HG03175 (cell line): ENCODE data around the gene PDE4D.
"Not testable (repeated sequence)": the region's sequence is repeated elsewhere in the genome, so short reads cannot be mapped to it uniquely, and the experiment has no call there.

Experiments used
- ATAC-seq: cut with Tn5 transposase; IDR thresholded peaks from one replicate; pipeline ENCODE4 v1.9.1; 2021; ENCODE audit warnings: mild to moderate bottlenecking, moderate library complexity; ENCODE audit not compliant: unreplicated experiment

The PDE4D gene

DNA sequence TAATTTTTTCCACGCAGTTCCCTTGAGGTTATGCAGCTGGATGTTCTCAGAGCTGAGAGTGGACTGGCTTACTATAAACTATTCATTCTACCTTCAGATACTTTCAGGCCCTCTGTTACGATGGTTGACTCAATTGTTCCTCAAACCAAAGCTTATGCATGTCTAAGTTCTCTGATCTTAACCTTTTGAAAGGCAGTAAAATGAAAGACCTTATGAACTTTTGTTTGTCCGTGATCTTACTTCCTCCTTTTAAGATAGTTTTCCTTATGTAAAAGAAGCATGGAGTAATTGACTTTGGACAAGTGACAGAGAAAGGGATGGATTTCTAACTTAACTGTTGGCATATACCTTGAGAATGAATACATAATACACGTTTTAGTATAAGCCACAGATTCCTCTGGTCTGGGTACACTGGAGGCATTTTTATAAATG lies 575.7 kb downstream of the PDE4D start:
- ATAC-seq: no peak

DNA sequence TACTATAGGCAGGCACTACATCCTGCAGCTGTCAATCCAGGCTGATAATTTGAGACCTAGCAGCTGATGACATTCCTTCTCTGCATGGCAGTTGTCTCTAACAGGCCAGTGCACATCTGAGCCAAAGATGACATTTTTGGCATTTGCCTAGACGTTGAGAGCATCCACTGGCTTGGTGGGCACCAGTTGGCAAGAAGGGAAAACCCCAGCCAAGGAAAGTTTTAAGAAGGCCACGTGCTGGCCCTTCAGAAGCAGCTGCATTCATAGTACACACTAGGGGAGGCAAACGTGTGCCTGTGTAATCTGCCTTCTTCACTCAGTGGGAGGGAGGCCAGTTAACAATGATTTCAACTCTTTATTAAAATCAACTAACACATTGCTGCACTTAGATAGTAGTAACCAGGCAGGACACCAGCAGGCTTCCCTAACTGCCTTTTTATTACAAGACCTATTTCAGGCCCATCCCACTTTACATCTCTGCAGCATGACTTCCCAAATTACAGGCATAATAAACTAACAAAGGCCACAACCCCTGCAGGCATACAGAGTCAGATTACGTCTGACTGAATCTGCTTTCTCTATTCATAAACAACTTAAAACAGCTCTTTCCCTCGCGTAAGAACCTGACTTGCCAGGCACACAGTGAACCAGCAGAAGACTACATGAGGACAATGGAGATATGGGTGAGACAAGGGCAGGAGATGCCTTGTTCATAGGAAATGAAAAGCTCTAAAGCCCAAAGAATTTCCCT lies 576.3 kb downstream of the PDE4D start:
- no peak for ATAC-seq

DNA sequence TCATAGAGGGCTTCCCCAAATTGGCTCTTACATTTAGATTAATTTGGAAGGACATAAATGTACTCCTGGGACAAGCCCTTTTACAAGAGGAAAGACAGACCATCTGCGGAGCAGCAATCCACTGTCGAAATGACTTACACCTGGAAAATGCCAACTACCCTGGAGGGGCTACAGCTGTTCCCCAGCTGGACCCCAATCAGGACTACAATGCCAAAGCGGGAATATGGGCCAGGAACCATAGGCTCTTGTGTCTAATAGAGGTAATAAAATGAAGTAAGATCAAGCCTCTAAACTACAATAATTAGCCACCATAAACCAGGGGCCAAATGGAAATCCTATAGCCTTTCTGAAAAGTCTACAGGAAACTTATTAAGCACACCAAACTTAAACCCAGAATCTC lies 581.3 kb downstream of the PDE4D start:
- ATAC-seq: no peak

DNA sequence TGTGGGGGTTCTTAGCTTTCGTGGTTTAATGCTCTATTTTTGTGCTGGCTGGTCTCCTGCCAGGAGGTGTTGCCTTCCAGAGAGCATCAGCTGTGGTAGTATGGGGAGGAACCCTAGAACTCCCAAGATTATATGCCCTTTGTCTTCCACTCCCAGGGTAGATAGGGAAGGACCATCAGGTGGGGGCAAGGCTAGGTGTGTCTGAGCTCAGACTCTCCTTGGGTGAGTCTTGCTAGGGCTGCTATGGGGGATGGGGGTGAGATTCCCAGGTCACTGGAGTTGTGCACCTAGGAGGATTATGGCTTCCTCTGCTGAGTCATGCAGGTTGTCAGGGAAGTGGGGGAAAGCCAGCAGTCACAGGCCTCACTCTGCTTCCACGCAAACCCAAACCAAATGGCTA lies 584.8 kb downstream of the PDE4D start:
- not testable (repeated sequence) for ATAC-seq

DNA sequence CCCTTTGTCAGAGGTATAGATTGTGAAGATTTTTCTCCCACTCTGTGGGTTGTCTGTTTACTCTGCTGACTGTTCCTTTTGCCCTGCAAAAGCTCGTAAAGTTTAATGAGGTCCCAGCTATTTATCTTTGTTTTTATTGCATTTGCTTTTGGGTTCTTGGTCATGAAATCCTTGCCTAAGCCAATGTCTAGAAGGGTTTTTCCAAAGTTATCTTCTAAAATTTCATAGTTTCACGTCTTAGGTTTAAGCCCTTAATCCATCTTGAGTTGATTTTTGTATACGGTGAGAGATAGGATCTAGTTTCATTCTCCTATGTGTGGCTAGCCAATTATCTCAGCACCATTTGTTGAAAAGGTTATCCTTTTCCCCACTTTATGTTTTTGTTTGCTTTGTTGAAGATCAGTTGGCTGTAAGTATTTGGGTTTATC lies 590.2 kb downstream of the PDE4D start:
- not testable (repeated sequence) for ATAC-seq

DNA sequence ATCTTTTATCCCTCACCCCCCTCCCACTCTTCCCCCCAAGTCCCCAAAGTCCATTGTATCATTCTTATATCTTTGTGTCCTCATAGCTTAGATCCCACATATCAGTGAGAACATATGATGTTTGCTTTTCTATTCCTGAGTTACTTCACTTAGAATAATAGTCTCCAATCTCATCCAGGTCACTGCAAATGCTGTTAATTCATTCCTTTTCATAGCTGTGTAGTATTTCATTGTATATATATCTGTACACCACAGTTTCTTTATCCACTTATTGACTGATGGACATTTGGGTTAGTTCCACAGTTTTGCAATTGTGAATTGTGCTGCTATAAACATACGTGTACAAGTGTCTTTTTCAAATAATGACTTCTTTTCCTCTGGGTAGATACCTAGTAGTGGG lies 591.0 kb downstream of the PDE4D start:
- ATAC-seq: not testable (repeated sequence)

DNA sequence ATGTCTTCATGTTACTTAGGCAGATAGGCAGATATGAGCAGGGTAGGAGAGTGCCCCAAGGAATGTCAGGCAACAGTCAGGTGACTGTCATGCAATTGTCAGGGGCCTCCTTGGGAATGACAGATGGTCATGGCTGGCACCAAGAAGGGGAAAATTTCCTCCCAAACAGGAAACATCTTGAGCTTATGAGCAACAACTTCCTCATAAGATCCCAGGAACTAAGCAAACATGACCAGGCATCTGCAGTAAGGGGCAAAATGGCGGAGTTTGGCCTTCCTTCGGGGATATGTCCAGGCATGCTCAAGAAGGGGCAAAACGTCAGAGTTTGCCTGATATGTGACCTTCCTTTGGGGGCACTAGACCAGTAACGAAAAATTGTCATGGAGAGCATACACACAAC lies 591.8 kb downstream of the PDE4D start:
- no peak for ATAC-seq

DNA sequence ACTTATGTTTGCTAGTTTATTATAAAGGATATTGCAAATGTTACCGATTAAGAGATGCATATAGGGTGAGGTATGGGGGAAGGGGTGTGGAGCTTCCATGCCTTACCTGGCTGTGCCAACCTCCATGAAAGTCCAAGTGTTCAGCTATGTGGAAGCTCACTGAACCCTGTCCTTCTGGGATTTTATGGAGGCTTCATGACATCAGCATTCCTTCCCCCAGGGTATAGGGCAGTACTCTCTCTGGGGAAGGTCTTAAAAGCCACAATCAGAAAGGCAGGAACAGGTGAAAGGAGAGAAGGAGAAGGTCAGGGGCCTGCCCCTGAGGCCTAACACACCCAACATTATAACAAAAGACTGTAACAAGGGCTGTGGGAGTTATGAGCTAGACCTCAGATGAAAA lies 592.6 kb downstream of the PDE4D start:
- ATAC-seq: no peak

DNA sequence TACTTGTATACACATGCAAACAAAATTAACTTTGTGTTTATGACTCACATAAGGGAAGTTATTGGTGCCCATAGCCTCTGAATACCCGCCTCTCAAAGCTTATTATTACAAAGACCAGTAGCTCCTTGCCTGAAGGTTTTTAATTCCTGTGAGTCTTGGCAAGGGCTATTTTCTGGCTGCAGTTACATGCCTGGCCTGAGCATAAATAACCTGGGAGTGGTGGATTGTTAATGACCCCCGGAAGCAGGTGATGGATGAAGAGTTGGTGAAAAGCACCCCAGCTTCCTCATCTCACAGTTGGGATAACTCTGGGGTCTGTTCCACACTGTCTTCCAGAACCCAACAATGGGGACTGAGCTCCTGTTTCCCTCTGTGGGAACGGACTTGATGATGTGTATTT lies 594.5 kb downstream of the PDE4D start:
- no peak for ATAC-seq

DNA sequence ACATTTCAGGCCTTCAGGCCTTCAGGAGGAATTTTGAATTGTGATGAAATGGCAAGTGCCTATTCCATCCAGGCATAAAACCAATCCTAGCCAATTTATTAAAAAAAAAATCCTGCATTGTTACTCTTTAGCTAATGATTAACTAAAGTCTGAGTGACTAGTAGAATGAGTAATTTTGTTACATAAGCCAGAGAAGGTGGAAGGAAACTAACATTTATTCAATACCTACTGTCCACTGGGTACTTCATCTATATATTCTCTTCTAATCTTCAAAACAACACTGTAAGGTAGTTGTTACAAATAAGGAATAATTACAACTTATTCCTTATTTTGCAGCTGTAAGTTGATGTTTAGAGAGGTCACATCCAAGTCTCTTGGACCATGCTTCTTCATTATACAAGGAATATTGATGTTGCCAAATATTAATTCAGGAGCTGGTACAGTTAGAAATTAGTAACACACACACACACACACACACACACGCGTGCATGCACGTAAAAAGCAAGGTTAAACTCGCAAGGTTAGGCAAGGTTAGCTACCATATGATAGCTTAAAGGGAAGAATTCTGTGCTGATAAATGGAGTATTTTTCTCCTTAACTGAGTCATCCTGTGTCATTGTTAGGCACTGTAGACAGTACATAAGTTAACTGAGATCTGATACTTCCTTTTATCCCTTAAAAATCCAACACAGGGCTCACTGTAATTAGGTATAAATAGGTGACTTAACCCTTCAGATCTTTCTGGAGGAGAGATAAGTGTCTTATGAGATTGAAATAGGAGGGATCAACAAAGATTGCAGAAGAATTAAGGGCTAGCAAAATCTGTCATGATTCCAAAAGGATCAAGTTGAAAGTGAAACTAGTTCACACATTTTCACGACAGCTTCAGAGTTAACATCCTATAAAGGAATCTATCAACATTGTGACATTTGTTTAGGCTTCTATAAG lies 596.9 kb downstream of the PDE4D start:
- no peak for ATAC-seq

DNA sequence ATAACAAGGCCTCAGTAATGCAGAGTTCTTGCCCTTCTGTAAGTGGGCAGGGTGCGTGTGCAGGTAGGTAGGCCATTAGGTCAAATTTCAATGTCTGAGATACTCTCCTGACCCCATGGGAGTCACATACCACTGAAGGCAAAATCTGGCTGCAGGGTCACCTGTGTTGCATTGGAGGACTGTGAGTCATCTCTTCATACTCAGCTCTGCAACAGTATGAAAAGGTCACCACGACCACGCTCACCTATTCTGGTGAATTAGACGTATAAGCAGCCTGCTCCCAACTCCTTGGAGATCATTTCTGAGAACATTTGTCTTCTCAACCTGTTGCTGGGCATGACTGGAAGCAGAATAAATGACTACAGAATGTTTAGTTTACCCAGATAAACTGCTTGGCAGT lies 599.8 kb downstream of the PDE4D start:
- ATAC-seq: no peak

DNA sequence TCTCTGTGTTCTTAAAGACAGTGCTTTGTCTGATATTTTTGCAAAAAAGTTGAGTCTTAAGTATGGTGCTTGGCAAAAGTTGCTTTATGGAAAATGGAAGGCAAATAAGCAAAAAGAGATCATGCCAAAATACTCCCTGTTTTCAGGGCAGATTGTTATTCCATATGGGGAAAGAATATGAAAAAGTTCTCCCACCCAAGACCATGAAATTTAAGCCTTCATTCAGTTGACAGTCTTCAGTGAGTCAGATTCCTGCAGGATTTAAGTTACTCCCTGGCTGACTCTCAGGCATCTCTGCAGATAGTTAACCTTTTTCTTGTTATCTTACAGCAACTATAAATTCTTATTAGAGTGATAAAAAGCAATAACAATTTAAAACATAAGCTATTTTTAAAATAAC lies 601.6 kb downstream of the PDE4D start:
- ATAC-seq: no peak

DNA sequence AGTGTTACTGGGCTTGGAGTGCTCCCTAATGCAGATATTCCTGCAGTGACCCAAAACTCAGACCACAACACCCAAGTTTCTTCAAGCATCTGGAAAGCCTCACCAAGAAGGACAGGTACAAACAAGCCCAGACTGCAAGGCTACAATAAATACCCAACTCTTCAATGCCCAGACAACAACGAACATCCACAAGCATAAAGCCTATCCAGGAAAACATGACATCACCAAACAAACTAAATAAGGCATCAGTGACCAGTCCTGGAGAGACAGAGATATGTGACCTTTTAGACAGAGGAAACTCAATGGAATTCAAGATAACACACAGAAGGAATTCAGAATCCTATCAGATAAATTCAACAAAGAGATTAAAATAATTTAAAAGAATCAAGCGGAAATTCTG lies 605.6 kb downstream of the PDE4D start:
- no peak for ATAC-seq

DNA sequence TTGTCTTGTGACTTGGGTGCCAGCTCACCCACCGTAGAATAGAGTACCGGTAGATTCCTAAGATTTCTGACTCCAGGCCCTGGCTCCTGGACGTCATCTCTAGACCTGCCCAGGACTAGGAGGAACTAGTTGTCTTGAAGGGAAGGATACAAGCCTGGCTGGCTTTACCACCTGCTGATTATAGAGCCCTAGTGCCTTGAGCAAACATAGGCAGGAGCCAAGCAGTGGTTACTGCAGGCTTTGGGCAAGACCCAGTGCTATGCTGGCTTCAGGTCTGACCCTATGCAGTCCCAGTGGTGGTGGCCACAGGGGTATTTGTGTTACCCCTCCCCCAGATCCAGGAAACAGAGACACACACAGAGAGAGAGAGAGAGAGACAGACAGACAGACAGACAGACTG lies 606.2 kb downstream of the PDE4D start:
- no peak for ATAC-seq

DNA sequence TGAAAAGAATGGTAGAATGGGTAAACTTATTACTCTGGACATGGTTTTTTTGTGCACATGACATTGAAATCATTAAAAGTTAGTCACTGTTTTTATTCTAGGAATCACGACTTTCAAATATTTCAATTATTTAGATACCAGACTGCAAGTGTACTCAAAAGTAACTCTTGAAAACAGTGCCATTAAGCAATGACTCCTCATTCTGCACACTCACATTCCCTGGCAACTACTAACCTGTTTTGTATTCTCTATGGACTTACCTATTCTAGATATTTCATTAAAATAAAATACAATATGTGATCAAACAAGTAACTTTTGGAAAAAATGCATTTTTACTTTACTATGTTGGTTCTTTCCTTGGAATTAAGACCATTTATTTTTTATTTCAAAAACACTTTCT lies 607.0 kb downstream of the PDE4D start:
- no peak for ATAC-seq

DNA sequence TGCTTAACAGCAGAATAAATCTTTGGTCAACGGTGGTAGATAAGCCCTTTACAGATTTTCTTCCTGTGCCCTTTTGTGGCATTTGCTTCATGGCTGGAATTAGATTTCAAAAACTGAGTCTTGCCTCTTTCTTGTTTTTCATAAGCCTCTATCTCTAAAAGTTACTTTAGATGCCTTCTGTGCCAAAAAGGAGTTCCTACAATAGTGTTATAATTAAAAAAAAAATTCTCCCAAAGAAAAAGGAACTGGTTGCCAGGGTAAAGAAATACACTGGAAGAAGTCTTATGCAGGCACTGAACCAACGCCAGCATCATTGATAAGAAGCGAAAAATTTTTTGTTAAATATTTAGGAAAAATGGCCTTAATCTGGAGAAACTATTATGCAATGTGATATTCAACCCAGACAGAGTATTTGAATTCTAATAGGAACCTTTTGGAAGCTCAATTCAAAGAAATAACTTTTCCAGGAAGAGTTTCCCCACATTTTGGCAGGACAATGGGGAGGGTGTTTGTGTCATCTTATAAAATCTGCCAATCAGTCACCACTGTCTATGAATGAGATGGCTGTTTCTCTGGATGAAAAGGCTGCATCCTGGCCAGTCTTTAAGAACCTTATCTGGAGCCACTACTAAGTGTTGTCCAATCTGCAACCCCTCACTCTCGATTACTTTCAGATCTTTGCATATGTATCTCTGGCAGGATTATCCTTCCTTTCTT lies 608.1 kb downstream of the PDE4D start:
- no peak for ATAC-seq

DNA sequence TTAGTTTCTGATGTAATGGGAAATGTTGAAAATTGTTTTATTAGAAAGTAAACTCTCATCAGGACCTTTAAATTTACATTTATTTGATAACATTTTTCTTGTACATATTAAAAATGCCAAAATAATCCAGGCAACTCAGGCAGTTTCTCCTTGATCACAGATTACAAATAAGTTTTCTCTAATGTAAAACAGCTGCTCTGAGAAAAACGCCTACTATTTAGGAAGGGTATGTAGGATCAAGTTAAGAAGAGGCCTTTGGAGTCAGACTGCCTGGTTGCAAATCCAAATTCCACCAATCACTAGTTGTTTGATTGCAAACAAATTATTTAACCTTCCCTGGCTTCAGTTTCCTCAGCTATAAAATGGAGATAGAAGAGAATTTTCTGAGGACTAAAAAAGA lies 610.8 kb downstream of the PDE4D start:
- no peak for ATAC-seq

DNA sequence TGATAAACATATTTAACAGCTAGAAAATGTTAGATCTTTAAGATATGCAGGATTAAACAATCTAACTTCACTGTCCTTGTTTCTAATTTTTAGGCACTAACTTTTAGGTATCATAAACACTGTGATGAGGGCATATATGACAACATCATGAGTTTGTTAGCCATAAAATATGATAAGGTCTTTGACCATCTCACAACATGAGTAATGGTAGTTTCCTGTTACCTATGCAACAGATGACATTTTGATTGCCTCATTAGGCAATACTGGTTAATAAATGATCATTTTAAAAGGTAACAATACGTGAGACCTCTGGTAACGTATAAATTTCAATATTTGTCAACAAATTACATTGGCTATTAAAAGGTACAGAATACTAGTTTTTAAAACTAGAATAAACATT lies 613.5 kb downstream of the PDE4D start:
- no peak for ATAC-seq

DNA sequence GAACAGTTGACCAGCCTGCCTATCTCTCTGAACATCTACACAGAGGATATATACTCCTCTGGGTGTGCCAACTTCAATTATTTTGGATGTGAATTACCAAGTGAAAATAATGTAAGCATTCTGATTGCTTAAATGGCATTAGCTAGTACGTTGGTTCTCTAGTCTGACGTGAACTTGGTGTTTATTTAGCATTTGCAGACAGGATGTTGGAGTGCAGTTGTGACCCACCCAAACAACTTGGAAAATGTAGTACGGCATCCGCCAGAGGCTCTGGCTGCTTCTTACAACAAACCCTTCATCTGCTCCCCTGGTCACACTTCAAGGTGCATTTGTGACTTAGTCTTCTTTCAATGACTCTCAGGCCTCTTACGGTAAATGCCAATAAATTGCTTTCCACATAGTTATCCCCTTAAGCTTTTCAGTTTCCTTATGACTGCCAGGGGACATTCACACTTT lies 616.6 kb downstream of the PDE4D start:
- no peak for ATAC-seq

DNA sequence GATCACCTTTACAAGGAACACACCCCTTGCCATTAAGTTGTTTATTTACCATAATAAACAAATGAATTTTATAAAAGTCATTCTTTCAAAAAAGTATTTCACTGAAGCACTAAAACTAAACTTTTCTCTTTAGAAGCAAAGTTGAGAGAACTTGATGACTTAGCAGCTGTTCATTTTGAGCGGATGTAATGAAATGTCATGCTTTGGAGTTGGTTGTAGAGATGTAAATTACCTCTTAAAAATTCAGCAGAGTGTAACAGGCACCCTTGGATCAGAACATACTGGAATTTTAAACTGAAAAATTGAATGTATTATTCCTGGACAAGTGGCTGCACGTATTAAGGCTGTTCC lies 617.2 kb downstream of the PDE4D start:
- ATAC-seq: no peak

DNA sequence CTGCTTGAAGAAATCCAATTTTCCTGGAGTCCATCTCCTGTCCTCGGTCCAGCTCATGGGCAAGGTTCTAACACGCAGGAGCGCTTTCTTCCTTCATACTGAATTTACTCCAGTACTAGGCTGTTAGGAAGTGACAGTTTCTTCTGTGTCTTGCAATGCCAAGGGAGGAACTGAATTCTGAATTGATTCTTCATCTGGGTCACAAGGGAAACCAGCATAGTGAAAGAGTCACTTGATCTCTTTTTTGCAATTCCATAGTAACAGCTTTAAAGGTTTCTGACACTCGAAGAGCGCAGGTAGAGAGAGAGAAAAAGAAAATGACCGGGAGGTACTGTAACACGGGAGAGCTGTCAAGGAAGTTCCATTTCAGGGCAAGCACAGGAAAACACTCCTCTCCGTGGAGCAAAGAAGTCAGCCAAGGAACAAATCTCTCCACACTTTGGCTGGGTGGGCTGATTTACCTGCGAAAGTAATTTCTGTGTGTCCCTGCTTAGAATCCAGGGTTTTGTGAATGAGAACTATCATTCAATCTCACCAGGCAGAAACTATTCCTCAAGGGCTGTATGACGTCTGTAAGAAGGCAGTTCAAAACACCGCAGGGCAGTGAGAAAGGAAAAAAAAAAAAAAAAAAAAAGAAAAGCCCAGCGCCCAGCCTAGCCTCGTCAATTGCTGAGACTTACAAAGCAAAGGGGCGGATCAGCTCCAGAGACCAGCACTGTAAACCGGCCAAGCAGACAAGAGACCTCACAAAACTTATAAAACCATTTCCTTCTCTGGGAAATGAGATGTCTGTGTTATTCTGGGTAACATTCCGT lies 617.8 kb downstream of the PDE4D start:
- no peak for ATAC-seq
